Measurements from ENCODE around the gene MFAP2.

GRCh38 chr1:17011092-17011438 is 30.6 kb upstream of the MFAP2 start:
- peak; percentile 68 for TF ChIP-seq ZBTB7A (IDR thresholded peaks at IDR 0.05; ENCODE audit: low read depth)
- TF ChIP-seq FOXM1 (IDR thresholded peaks at IDR 0.05; ENCODE audit: borderline replicate concordance, low read depth): no peak
- TF ChIP-seq EP300 (IDR thresholded peaks at IDR 0.05; ENCODE audit: borderline replicate concordance): no peak
- TF ChIP-seq MAX (IDR thresholded peaks at IDR 0.05): no peak; the same call in 1 of the 2 replicates
- TF ChIP-seq TAF1 (IDR thresholded peaks at IDR 0.05; ENCODE audit: low read depth): no peak
- no peak for TF ChIP-seq REST (IDR thresholded peaks at IDR 0.05; ENCODE audit: low read depth)
- no peak for TF ChIP-seq YY1 (IDR thresholded peaks at IDR 0.05; ENCODE audit: low read depth)
- TF ChIP-seq TEAD4 (IDR thresholded peaks at IDR 0.05): no peak
- no peak for TF ChIP-seq RAD21 (IDR thresholded peaks at IDR 0.05; ENCODE audit: low read depth)
- no peak for TF ChIP-seq USF1 (IDR thresholded peaks at IDR 0.05)
- TF ChIP-seq NFIC (IDR thresholded peaks at IDR 0.05): no peak
